Measurements from ENCODE around the gene LRMDA. TPM values are rescaled to one million over a fixed set of nuclear protein-coding genes. Genes with fewer than 3 reads are reported as not detected.

The LRMDA gene
- polyA plus RNA-seq, 1 donor (not counting 4 experiments of a cell fraction or from before 2014, with no cell fraction given) = not detected

DNA sequence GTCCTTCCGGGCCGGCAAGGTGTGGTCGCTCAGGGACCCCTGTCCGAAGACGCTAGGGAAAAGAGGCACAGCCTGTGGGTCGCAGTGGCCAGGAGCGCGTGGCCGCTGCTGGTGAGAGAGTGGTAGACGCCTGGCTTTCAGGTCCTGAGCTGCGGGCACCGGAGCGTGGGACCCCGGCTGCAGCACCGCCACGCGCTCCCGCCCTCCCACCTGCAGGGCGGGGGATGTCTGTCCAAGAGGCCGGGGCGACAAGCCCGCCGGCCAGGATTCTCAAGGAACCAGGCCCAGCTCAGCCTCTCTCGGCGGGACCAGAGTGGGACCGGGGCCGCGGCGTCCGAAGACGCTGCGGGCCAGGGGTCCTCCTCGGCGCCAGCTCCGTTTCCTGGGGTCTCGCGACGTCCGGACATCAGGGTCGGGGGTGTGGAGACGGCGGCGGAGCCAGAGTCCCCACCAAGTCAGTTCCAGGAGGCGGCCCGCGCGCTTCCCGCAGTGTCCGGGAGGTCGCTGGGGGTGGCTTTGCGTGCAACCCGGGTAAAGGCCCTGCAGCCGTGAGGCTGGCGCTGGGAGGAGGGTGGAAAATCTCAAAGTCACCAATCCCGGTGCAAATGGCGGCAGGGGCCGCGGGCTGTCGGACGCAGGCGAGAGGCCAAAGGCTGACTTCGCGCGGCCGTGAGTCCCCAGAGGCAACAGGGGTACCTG, 35.3 kb upstream of the LRMDA start:
- Histone ChIP-seq H4K20me1 (ENCODE audit: control insufficient read depth, extremely low read depth, insufficient read depth, low read length) (no peaks in the 10 kb centered on the region), H2AFZ (ENCODE audit: control insufficient read depth, low read length) (peak overlapping the region; percentile 51), H3K27ac (ENCODE audit: control insufficient read depth, insufficient read depth, low read length) (peak overlapping the region; percentile 26), H3K4me3 (ENCODE audit: control insufficient read depth in 2 of 3, extremely low read depth in 1 of 3, insufficient read depth in 2 of 3, low read depth in 1 of 3, low read length in 3 of 3) (peak overlapping the region in 2 of 3 experiments; percentile 59), H3K9ac (ENCODE audit: control insufficient read depth, extremely low read depth, insufficient read depth, low read length) (peak overlapping the region; percentile 56), H3K9me3 (ENCODE audit: control insufficient read depth, low read depth, low read length) (no peaks in the 10 kb centered on the region), H3K9me1 (ENCODE audit: control insufficient read depth, extremely low read depth, insufficient read depth, low read length) (no peaks in the 10 kb centered on the region), H3K4me1 (ENCODE audit: control insufficient read depth, extremely low read depth, insufficient read depth, low read length) (peaks cover 11% of the 10 kb centered on the region), H3K4me2 (ENCODE audit: control insufficient read depth, extremely low read depth, insufficient read depth, low read depth, low read length) (peak overlapping the region; percentile 73), H3K79me2 (ENCODE audit: control insufficient read depth, insufficient read depth, low read length) (peaks cover 30% of the 10 kb centered on the region), H3K36me3 (ENCODE audit: control insufficient read depth in 2 of 2, extremely low read depth in 1 of 2, insufficient read depth in 2 of 2, low read length in 2 of 2) (peaks cover 0 to 4% of the 10 kb centered on the region in 2 experiments), H3K27me3 (ENCODE audit: control insufficient read depth, extremely low read depth, insufficient read depth, low read length) (no peaks in the 10 kb centered on the region)
- no peak for DNase-seq (ENCODE audit: low read depth, low spot score)
- no peak for FAIRE-seq
- dilution Hi-C loops (cut with MboI; ENCODE audit: extremely low pct_ligation_motif_present, low sequenced_read_pairs) = no loop called here
- no peak for TF ChIP-seq EZH2 (IDR thresholded peaks at IDR 0.05; ENCODE audit: low read length)
- TF ChIP-seq, protein P1, sequence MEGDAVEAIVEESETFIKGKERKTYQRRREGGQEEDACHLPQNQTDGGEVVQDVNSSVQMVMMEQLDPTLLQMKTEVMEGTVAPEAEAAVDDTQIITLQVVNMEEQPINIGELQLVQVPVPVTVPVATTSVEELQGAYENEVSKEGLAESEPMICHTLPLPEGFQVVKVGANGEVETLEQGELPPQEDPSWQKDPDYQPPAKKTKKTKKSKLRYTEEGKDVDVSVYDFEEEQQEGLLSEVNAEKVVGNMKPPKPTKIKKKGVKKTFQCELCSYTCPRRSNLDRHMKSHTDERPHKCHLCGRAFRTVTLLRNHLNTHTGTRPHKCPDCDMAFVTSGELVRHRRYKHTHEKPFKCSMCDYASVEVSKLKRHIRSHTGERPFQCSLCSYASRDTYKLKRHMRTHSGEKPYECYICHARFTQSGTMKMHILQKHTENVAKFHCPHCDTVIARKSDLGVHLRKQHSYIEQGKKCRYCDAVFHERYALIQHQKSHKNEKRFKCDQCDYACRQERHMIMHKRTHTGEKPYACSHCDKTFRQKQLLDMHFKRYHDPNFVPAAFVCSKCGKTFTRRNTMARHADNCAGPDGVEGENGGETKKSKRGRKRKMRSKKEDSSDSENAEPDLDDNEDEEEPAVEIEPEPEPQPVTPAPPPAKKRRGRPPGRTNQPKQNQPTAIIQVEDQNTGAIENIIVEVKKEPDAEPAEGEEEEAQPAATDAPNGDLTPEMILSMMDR (optimal IDR thresholded peaks at IDR 0.05 in 1 of 3, IDR thresholded peaks at IDR 0.05 in 1 of 3, conservative IDR thresholded peaks at IDR 0.05 in 1 of 3; ENCODE audit: extremely low read depth in 1 of 3, insufficient read depth in 2 of 3, low read length in 3 of 3) = no peak

DNA sequence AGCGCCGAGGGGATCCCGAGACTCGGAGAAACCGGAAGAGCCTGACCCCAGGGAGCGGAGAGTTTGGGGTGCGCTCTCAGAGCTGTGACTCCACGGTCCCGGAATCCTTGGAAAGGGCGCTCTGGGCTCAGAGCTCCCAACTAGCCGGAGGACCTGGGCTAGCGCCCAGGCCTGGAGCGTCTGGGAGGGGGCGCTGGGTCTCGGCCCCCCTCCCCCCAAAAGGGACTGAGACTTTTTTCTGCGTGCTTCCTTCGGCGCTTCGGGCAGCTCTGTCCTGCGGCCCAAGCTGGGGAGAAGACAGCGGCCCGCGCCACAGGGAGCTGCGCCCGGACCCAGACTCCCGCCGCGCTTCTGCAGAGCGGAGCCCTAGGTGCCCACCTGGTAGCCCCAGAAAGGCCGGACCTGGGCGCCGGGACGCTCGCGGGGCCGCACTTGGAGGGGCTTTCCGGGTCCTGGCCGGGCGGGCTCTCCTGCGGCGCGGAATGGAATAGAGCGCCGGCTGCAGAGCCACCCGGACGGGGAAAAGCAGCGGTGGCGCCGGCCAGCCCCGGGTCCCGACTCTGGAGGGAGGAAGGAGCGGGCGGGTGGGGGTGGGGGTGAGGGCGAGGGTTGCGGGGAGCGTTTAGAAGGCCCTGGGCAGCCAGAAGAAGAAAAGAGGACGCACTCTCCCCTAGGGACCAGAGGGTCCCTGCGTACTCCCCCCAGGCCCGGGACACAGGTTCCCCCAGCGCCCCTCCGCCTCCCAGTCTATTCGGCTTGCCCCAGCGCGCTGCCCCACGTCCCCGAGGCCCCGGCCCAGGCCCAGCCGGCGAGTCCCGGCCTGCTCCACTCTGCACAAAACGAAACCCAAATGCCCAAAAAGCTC, 34.6 kb upstream of the LRMDA start:
- dilution Hi-C loops (cut with MboI; ENCODE audit: extremely low pct_ligation_motif_present, low sequenced_read_pairs) = no loop called here
- DNase-seq (ENCODE audit: low read depth, low spot score) = no peak
- TF ChIP-seq, protein P1 (optimal IDR thresholded peaks at IDR 0.05 in 1 of 3, IDR thresholded peaks at IDR 0.05 in 1 of 3, conservative IDR thresholded peaks at IDR 0.05 in 1 of 3; ENCODE audit: extremely low read depth in 1 of 3, insufficient read depth in 2 of 3, low read length in 3 of 3) = no peak
- no peak for TF ChIP-seq EZH2 (IDR thresholded peaks at IDR 0.05; ENCODE audit: low read length)

More for the DNA sequence above, 34.6 kb upstream of the LRMDA start:
- Histone ChIP-seq H3K9me3 (ENCODE audit: control insufficient read depth, low read depth, low read length) (no peaks in the 10 kb centered on the region), H2AFZ (ENCODE audit: control insufficient read depth, low read length) (peak overlapping the region; percentile 51), H3K27me3 (ENCODE audit: control insufficient read depth, extremely low read depth, insufficient read depth, low read length) (no peaks in the 10 kb centered on the region), H3K9ac (ENCODE audit: control insufficient read depth, extremely low read depth, insufficient read depth, low read length) (peak overlapping the region; percentile 56), H3K27ac (ENCODE audit: control insufficient read depth, insufficient read depth, low read length) (peak overlapping the region; percentile 26), H3K4me1 (ENCODE audit: control insufficient read depth, extremely low read depth, insufficient read depth, low read length) (peaks cover 11% of the 10 kb centered on the region), H4K20me1 (ENCODE audit: control insufficient read depth, extremely low read depth, insufficient read depth, low read length) (no peaks in the 10 kb centered on the region), H3K79me2 (ENCODE audit: control insufficient read depth, insufficient read depth, low read length) (peaks cover 30% of the 10 kb centered on the region), H3K4me2 (ENCODE audit: control insufficient read depth, extremely low read depth, insufficient read depth, low read depth, low read length) (peak overlapping the region; percentile 73), H3K9me1 (ENCODE audit: control insufficient read depth, extremely low read depth, insufficient read depth, low read length) (no peaks in the 10 kb centered on the region), H3K4me3 (ENCODE audit: control insufficient read depth in 2 of 3, extremely low read depth in 1 of 3, insufficient read depth in 2 of 3, low read depth in 1 of 3, low read length in 3 of 3) (peak overlapping the region; percentile 24 to 59 (median 59)), H3K36me3 (ENCODE audit: control insufficient read depth in 2 of 2, extremely low read depth in 1 of 2, insufficient read depth in 2 of 2, low read length in 2 of 2) (peaks cover 0 to 4% of the 10 kb centered on the region in 2 experiments)
- FAIRE-seq = no peak

Measured in keratinocyte (primary cell).